Endodermal cell (in vitro differentiated cells): ENCODE measurements around the gene CNDP1. TPM values are rescaled to one million over a fixed set of nuclear protein-coding genes. Genes with fewer than 3 reads are reported as not detected.

ENCODE experiments used
- DNase-seq: peaks from one replicate; pipeline ENCODE4 v3.0.0-alpha.2; 2017
- H3K27ac ChIP-seq: 2 replicates; pipeline ENCODE4 v1.5.1; 2013; ENCODE audit warnings: mild to moderate bottlenecking, low read depth, low read length, moderate library complexity
- H3K27me3 ChIP-seq: 2 replicates; pipeline ENCODE4 v1.6.1; 2013; ENCODE audit warnings: mild to moderate bottlenecking, low read length, moderate library complexity; ENCODE audit not compliant: insufficient read depth, control insufficient read depth, poor library complexity, severe bottlenecking
- H3K36me3 ChIP-seq: 2 replicates; pipeline ENCODE4 v1.7.0; 2013; ENCODE audit warnings: mild to moderate bottlenecking, low read length, moderate library complexity; ENCODE audit not compliant: control insufficient read depth, insufficient read depth
- H3K4me1 ChIP-seq: one replicate; pipeline ENCODE4 v1.7.0; 2013; ENCODE audit warnings: low read length; ENCODE audit not compliant: control insufficient read depth, insufficient read depth
- H3K4me3 ChIP-seq: 2 replicates; pipeline ENCODE4 v1.5.1; 2013; ENCODE audit warnings: mild to moderate bottlenecking, low read length, moderate library complexity
- H3K9ac ChIP-seq: 2 replicates; pipeline ENCODE4 v1.6.1; 2013; ENCODE audit warnings: mild to moderate bottlenecking, low read length, moderate library complexity; ENCODE audit not compliant: poor library complexity, severe bottlenecking; ENCODE audit errors: extremely low read depth
- H3K9me3 ChIP-seq: 2 replicates; pipeline ENCODE4 v1.6.1; 2013; ENCODE audit warnings: mild to moderate bottlenecking, low read length, moderate library complexity; ENCODE audit not compliant: control insufficient read depth
- H3K27ac Mint-ChIP-seq: 2 replicates; pipeline ENCODE4 v1.8.0; 2020; ENCODE audit warnings: mixed read lengths
- H3K27me3 Mint-ChIP-seq: 2 replicates; pipeline ENCODE4 v1.8.0; 2021; ENCODE audit warnings: mild to moderate bottlenecking, mixed read lengths; ENCODE audit not compliant: insufficient read depth
- H3K36me3 Mint-ChIP-seq: 2 replicates; pipeline ENCODE4 v1.8.0; 2020; ENCODE audit warnings: low read depth, mixed read lengths
- H3K4me1 Mint-ChIP-seq: 2 replicates; pipeline ENCODE4 v1.8.0; 2020; ENCODE audit warnings: mixed read lengths
- H3K4me3 Mint-ChIP-seq: 2 replicates; pipeline ENCODE4 v1.8.0; 2020; ENCODE audit warnings: mild to moderate bottlenecking, moderate library complexity, mixed read lengths
- H3K9me3 Mint-ChIP-seq: 2 replicates; pipeline ENCODE4 v1.8.0; 2020; ENCODE audit warnings: mild to moderate bottlenecking, mixed read lengths
- WGBS, 2 experiments: methylation state at CpG; one replicate each; pipeline versions ENCODE4 v1.1.5 to v1.1.7; 2013; ENCODE audit warnings: missing lambda C conversion rate in 2 of 2, mixed read lengths in 1 of 2; ENCODE audit not compliant: insufficient coverage in 1 of 2, insufficient read length in 1 of 2; 5-methylcytosine and 5-hydroxymethylcytosine counted together
- total RNA-seq, 2 donors: library from RNA; stranded (reverse); fragmentation: NEBNext Ultra II Directional in 1 of 2; extraction: Animal tissue kit (Norgen Biotek cat#: 25700) in 1 of 2; gene quantifications; 2 replicates in 1 of 2; 3 replicates in 1 of 2; pipeline ENCODE4 v1.2.1, GENCODE V29; 2021
- TF ChIP-seq, protein P1 (sequence below): fragments of 200-600 bp; sonication (generic); conservative IDR thresholded peaks from 2 replicates; pipeline ENCODE4 v1.5.0; 2021; ENCODE audit warnings: antibody characterized with exemption, mild to moderate bottlenecking

CNDP1 gene
- total RNA-seq, 2 donors from 2014 or later = 0.51 TPM; not detected in 1

GRCh38 chr18:74551936-74552555, 17.7 kb downstream of the CNDP1 start:
- DNase-seq = peak; percentile 93
- H3K27ac ChIP-seq = no peak overlapping the region
- WGBS, 2 experiments = 44 to 56% methylated on average over 3 to 5 of the region's 5 CpGs
- no peaks in the 10 kb centered on the region for H3K36me3 ChIP-seq
- Mint-ChIP-seq H3K4me3 (no peak overlapping the region), H3K9me3 (peaks cover 49% of the 10 kb centered on the region), H3K27ac (no peak overlapping the region), H3K27me3 (peaks cover 32% of the 10 kb centered on the region), H3K36me3 (peaks cover 4% of the 10 kb centered on the region), H3K4me1 (no peaks in the 10 kb centered on the region)
- TF ChIP-seq, protein P1, sequence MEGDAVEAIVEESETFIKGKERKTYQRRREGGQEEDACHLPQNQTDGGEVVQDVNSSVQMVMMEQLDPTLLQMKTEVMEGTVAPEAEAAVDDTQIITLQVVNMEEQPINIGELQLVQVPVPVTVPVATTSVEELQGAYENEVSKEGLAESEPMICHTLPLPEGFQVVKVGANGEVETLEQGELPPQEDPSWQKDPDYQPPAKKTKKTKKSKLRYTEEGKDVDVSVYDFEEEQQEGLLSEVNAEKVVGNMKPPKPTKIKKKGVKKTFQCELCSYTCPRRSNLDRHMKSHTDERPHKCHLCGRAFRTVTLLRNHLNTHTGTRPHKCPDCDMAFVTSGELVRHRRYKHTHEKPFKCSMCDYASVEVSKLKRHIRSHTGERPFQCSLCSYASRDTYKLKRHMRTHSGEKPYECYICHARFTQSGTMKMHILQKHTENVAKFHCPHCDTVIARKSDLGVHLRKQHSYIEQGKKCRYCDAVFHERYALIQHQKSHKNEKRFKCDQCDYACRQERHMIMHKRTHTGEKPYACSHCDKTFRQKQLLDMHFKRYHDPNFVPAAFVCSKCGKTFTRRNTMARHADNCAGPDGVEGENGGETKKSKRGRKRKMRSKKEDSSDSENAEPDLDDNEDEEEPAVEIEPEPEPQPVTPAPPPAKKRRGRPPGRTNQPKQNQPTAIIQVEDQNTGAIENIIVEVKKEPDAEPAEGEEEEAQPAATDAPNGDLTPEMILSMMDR = peak; percentile 92
- H3K4me3 ChIP-seq = no peak overlapping the region
- peaks cover 6% of the 10 kb centered on the region for H3K27me3 ChIP-seq
- no peak overlapping the region for H3K9ac ChIP-seq
- no peaks in the 10 kb centered on the region for H3K4me1 ChIP-seq
- peaks cover 44% of the 10 kb centered on the region for H3K9me3 ChIP-seq

- Mint-ChIP-seq H3K27ac (no peak overlapping the region), H3K9me3 (peaks cover 8% of the 10 kb centered on the region), H3K36me3 (no peaks in the 10 kb centered on the region), H3K27me3 (peaks cover 36% of the 10 kb centered on the region), H3K4me3 (no peak overlapping the region), H3K4me1 (peaks cover under 1% of the 10 kb centered on the region)
- no peak for DNase-seq
- no peak overlapping the region for H3K9ac ChIP-seq
- TF ChIP-seq, protein P1 = no peak
- no peak overlapping the region for H3K27ac ChIP-seq
- H3K36me3 ChIP-seq = no peaks in the 10 kb centered on the region
- no peaks in the 10 kb centered on the region for H3K4me1 ChIP-seq
- H3K27me3 ChIP-seq = peaks cover 6% of the 10 kb centered on the region
- peaks cover 5% of the 10 kb centered on the region for H3K9me3 ChIP-seq
- H3K4me3 ChIP-seq = no peak overlapping the region
- WGBS, 2 experiments = 93 to 100% methylated on average over 5 to 11 of the region's 11 CpGs
Measured at GRCh38 chr18:74556126-74556525, 21.8 kb downstream of the CNDP1 start.

DNA sequence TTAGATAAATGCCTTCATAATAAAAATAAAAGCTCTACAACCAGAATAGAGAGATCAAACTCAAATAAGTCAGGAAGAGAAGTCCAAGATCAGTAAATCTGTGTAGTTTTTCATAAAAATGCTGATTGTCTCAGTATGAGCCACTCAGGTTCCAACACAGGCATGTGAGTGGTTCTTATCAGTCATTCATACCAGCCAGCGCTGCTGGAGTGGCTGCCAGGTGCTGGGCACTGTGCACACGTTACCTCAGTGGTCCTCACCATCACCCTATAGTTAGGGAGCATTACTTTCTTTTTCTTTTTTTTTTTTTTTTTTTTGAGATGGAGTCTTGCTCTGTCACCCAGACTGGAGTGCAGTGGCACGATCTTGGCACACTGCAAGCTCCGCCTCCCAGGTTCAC, 23.8 kb downstream of the CNDP1 start:
- H3K27me3 Mint-ChIP-seq = peaks cover 33% of the 10 kb centered on the region
- Histone ChIP-seq H3K27ac (no peak overlapping the region), H3K4me3 (no peak overlapping the region), H3K9me3 (no peaks in the 10 kb centered on the region), H3K27me3 (peaks cover 6% of the 10 kb centered on the region), H3K9ac (no peak overlapping the region), H3K4me1 (peaks cover 6% of the 10 kb centered on the region), H3K36me3 (no peaks in the 10 kb centered on the region)
- peaks cover 19% of the 10 kb centered on the region for H3K4me1 Mint-ChIP-seq
- no peak overlapping the region for H3K27ac Mint-ChIP-seq
- no peaks in the 10 kb centered on the region for H3K9me3 Mint-ChIP-seq
- no peak overlapping the region for H3K4me3 Mint-ChIP-seq
- TF ChIP-seq, protein P1 = no peak
- WGBS, 2 experiments = 97% methylated on average over 4 of the region's 4 CpGs; no CpG with 5 or more reads in 1 of the 2 experiments
- no peak for DNase-seq
- no peaks in the 10 kb centered on the region for H3K36me3 Mint-ChIP-seq
